Tibial nerve (tissue), 3 donors: ENCODE data around the gene TAPT1.

Source experiments
- POLR2A ChIP-seq, 2 donors: fragments of 450-650 bp; IDR thresholded peaks; one replicate each; pipeline ENCODE4 v1.6.1; 2017; ENCODE audit warnings: antibody characterized with exemption in 2 of 2, mild to moderate bottlenecking in 2 of 2, moderate library complexity in 2 of 2
- TF ChIP-seq, protein P1 (sequence below), 5 experiments: fragments of 200-600 bp in 3 of 5; fragments of 450-650 bp in 2 of 5; sonication (generic) in 3 of 5; IDR thresholded peaks; one replicate each; pipeline ENCODE4 v1.5.1; 2016 to 2019; ENCODE audit warnings: antibody characterized with exemption in 5 of 5, mild to moderate bottlenecking in 3 of 5, moderate library complexity in 2 of 5

DNA sequence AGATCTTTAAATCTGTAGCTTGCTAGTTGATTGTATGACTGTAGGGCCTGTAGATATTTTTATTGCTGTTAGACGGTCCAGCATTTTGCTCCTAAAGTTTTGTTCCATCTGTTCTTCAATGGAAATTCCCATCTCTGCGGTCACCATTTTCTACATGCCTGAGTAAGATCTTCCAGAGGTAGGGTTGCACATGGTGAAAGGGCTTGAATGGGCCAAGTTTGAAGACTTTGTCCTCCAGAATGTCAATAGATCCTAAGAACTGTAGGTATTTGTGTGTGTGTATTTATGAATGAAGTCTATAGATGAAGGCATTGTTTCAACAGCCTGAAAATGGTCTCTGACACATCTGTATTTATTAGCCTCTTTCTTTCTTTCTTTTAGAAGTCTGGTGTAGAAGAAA, 22.3 kb upstream of the TAPT1 start:
- TF ChIP-seq POLR2A (IDR thresholded peaks at IDR 0.05): no peak
- TF ChIP-seq, protein P1, sequence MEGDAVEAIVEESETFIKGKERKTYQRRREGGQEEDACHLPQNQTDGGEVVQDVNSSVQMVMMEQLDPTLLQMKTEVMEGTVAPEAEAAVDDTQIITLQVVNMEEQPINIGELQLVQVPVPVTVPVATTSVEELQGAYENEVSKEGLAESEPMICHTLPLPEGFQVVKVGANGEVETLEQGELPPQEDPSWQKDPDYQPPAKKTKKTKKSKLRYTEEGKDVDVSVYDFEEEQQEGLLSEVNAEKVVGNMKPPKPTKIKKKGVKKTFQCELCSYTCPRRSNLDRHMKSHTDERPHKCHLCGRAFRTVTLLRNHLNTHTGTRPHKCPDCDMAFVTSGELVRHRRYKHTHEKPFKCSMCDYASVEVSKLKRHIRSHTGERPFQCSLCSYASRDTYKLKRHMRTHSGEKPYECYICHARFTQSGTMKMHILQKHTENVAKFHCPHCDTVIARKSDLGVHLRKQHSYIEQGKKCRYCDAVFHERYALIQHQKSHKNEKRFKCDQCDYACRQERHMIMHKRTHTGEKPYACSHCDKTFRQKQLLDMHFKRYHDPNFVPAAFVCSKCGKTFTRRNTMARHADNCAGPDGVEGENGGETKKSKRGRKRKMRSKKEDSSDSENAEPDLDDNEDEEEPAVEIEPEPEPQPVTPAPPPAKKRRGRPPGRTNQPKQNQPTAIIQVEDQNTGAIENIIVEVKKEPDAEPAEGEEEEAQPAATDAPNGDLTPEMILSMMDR (IDR thresholded peaks at IDR 0.05): no peak
